GM18867 (cell line): ENCODE results near the gene ALKBH2.

ENCODE experiments used
- ATAC-seq: cut with Tn5 transposase; IDR thresholded peaks from one replicate; pipeline ENCODE4 v1.9.1; 2021; ENCODE audit warnings: mild to moderate bottlenecking, moderate library complexity; ENCODE audit not compliant: unreplicated experiment

Gene ALKBH2

DNA sequence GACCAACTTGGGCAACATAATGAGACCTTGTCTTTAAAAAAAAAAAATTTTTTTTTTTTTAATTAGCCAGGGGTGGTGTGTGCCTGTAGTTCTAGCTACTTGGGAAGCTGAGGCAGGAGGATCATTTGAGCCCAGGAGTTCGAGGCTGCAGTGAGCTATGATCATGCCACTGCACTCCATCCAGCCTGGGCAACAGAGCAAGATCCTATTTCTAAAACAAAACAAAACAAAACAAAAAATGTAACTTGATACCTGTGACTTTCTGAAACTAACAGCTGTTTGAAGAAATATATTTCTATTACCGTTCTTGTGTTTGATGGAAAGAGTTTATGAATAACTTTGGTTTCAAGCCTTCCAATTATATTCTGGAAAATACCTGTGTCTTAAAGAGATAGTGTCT lies 21.4 kb upstream of the ALKBH2 start:
- no peak for ATAC-seq

DNA sequence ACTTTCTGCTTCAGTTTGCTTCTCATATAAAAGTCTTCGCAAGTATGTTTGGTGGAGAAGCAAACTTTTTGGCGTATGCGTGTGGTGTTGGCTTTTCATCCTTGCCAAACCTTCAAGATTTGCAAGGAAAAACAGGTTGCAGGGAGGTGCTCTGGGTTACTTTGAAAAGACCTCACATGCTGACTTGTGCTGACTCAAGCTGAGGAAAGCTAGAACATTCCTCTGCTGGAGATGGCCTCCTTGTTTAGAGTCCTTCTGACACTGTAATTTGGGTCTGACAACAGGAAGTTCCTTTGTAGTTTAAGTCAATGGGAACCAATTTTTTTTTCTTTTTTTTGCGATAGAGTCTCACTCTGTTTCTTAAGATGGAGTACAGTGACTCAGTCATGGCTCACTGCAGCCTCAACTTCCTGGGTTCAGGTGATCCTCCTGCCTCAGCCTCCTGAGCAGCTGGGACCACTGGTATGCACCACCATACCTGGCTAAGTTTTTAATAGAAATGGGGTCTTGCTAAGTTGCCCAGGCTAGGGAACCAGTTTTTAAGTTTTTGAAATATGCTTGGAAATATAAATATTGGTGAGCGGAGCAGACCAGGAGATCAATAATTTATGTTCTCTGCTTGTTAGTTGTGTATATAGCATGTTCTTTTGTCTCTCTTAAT lies 20.5 kb upstream of the ALKBH2 start:
- ATAC-seq: no peak

- no peak for ATAC-seq
These were observed 19.6 kb upstream of the ALKBH2 start for GRCh38 chr12:109112720-109113465.

GRCh38 chr12:109110988-109111495 lies 17.8 kb upstream of the ALKBH2 start:
- ATAC-seq: no peak

- no peak for ATAC-seq
These were observed 16.6 kb upstream of the ALKBH2 start for GRCh38 chr12:109109746-109110350.

- ATAC-seq: no peak
These were observed 11.9 kb upstream of the ALKBH2 start for GRCh38 chr12:109105176-109105575.

GRCh38 chr12:109102491-109102890 lies 9.2 kb upstream of the ALKBH2 start:
- no peak for ATAC-seq

DNA sequence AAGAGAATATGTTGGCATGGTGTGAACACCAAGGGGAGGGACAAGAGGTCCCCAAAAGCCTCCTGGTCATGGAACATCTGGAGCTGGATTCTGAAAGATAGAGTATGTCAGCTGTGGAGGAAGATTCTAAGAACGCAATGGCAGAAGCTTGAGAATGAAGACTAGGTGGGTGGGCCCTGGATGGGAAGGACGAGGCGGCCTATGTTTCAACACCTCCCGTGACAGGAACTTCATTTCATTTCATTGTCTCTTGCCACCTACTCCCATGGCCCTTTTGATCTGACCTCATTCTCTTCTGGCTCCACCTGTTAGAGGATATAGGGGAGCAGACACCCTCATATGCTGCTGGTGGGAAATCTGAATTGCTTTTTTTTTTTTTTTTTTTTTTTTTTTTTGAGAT lies 7.5 kb upstream of the ALKBH2 start:
- ATAC-seq: no peak

DNA sequence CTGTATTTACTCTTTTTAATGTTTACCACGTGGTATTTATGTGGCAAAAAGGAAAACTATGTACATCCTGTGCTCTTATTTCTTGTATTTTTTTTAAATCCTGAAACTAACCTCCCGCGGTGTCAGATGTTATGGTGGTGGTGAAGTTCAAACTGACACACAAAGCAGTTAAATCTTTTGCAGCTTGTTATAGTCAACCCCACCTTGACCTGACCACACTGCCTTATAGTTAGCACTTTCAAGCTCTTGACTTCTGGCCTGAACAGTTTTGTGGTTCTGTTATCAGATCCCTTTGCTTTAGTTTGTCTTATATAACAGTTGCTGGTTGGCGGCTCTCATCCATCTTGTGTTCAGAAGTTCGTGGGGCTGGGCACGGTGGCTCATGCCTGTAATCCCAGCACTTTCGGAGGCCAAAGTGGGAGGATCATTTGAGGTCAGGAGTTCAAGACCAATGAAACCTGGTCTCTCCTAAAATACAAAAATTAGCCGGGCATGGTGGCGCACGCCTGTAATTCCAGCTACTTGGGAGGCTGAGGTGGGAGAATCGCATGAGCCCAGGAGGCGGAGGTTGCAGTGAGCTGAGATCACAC lies 6.3 kb upstream of the ALKBH2 start:
- no peak for ATAC-seq

DNA sequence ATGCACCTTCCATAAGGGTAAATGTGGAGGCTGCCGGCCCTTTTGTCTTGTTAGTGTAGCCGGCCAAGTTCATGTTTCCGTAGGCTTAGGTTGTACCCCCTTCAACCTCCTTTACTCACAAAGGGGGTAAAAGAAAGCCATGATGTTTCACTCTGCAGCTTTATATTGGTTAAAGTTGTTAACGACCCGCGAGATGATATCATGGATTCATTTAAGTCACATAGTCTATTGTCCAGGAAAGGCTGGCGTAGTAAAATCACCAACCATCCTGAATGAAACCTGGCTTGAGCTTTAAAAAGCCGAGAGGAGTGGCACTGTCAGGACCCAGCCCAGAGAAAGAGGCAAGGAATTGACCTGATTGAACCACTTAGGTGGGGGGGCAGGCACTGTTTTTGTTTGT lies 5.4 kb upstream of the ALKBH2 start:
- ATAC-seq: no peak

DNA sequence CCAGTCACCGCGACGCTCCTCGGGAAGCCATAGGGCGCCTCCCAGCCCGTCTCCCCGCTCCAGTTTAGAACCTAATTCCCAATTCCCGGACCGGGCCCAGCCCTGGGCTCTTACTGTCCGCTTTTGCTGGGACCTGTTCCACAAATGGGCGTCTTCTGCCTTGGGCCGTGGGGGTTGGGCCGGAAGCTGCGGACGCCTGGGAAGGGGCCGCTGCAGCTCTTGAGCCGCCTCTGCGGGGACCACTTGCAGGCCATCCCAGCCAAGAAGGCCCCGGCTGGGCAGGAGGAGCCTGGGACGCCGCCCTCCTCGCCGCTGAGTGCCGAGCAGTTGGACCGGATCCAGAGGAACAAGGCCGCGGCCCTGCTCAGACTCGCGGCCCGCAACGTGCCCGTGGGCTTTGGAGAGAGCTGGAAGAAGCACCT lies 4.9 kb upstream of the ALKBH2 start:
- ATAC-seq: peak; percentile 24

DNA sequence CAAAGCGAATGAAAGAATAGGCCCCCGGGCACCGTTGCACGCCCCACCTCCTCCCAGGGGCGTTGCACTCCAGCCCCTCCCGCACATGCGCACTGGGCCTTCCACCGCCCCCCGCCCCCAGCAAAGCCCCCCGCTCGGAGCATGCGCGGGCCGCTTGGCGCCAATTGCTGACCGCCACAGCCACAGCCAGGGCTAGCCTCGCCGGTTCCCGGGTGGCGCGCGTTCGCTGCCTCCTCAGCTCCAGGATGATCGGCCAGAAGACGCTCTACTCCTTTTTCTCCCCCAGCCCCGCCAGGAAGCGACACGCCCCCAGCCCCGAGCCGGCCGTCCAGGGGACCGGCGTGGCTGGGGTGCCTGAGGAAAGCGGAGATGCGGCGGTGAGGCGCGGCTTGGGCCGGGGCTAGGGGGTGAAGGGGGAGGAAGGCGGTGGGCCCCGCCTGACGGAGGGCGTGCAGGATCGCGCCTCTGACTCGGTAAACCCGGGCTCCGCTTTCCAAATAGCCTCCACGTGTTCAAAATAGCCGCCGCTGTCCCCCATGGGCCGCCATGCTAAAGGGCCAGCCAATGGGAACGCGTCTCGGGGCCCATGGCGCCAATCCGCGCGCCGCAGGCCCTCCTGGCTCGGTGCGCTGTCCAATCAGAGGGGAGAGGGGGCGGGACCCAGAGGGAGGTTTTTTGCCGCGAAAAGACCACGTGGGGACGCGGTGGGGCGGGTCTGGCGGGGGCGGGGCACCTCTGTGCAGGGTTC lies 4.3 kb upstream of the ALKBH2 start, which contains the start of gene UNG:
Gene UNG, plus strand, starts transcription at position 163 of the 748 bp plus-strand sequence. Its CDS starts 83 bp downstream, at position 246.
- ATAC-seq: peak; percentile 89

DNA sequence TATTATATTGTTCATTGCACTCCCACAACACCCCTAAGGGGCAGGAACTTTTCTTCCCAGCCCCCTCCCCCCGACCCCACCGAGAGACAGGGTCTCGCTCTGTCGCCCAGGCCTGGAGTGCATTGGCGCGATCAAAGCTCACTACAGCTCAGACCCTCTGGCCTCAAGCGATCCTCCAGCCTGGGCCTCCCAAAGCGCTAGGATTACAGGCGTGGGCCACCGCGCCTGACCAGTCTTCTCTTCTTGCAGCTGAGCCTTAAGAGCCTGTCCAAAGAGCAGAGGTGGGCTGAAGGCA lies 3.8 kb upstream of the ALKBH2 start:
- ATAC-seq: no peak

DNA sequence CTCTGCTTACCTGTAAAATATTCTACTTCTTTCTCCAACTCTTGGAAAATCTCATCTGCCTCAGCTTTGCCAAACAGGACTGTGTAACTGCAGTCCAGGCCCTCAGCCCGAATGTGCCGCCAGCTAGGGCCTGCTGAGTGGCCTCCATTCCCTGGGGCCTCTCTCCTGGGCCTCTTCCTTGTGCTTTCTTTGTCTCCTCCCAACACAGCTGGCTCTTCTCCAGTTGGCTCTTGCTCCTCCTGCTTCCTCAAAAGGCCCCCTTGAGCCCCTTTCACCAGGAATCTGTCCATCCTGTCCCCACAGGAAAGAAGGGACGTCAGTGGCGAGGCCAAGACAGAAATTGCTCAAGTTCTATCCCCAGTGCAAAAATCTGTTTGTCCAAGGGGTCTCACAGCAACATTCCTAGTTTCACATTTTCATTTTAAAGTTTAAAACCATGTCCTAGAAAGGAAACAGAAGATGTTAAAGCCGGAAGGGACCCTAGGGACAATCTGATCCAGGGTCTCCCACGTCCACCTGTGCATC lies 713 bp downstream of the ALKBH2 start:
- ATAC-seq: no peak

DNA sequence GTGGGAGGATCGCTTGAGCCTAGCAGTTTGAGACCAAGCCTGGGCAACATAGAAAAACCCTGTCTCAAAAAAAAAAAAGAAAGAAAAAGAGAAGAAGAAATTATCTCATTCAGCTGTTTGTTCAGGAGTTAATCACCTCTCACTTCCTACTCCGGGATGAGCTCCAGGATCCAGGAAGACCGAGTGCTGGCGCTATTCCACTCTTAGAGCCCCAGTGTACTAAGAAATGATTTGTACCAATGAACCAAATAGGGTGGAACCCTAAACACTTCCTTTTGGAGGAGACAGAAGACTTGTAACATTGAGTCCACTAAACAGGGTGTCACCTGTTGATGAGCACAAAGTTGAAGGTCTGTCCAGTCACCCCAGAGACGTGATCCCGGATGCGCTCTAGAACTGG lies 3.6 kb downstream of the ALKBH2 start:
- no peak for ATAC-seq

DNA sequence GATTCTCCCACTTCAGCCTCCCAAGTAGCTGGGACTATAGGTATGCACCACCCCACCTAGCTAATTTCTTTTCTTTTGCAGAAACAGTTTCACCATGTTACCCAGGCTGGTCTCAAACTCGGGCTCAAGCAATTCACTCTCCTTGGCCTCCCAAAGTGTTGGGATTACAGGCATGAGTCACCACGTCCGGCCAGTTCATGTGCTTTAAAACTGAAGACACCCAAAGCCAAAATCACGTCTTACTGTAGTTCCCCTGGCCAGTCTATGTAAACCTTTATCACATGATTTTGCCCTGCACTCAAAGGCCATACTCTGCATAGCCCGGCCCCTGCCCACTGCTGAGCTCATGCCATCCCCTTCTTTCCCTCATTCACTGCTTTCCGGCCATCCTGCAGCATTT lies 4.5 kb downstream of the ALKBH2 start:
- ATAC-seq: no peak

DNA sequence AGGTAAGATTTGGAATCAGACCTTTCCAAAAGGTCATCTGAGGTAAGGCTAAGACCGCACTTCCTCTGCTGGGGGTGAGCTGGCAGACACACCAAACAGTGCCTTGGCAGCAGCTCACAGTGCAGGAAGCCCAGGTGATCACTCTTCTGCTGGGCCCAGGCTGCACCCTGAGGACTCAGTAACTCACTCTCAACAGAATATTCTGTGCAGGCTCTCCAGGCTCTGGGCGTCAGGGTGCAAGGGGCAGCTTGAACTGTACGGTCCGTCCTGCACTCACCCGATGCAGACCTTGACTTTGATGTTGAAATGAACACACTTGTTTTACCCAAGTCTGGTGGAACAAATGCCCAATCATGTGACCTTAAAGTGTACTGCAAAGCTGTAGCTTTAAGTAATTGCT lies 6.0 kb downstream of the ALKBH2 start:
- ATAC-seq: no peak

DNA sequence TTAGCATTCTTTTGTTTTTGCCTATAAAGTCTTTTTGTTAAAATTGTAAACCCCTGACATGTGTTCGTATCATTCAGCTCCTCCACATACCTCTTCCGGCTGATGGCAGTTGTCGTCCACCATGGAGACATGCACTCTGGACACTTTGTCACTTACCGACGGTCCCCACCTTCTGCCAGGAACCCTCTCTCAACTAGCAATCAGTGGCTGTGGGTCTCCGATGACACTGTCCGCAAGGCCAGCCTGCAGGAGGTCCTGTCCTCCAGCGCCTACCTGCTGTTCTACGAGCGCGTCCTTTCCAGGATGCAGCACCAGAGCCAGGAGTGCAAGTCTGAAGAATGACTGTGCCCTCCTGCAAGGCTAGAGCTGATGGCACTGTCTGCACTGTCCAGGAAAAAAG lies 7.7 kb downstream of the ALKBH2 start:
- ATAC-seq: no peak

DNA sequence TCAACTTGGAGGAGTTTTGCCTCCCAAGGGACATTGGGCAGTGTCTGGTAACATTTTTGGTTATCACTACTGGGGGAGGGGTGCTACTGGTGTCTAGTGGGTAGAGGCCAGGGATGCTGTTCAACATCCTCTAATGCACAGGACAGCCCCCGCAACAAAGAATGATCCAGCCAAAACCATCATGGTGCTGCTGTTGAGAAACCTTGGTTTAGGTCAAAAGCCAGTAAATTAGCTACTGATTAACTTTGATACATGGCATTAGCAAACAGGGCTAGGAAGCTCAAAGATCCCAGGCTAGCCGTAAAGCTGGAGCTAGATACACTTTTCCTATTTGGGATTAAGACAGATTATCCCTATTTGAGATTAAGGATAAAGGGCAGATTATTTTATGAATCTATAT lies 8.8 kb downstream of the ALKBH2 start:
- ATAC-seq: no peak

- ATAC-seq: no peak
These were observed 10.5 kb downstream of the ALKBH2 start for GRCh38 chr12:109082751-109083150.

GRCh38 chr12:109074866-109075265 lies 18.4 kb downstream of the ALKBH2 start:
- no peak for ATAC-seq
